ENCODE data around the gene SEPTIN6. TPM values are rescaled to one million over a fixed set of nuclear protein-coding genes. Genes with fewer than 3 reads are reported as not detected.
"Not testable (repeated sequence)": the region's sequence is repeated elsewhere in the genome, so short reads cannot be mapped to it uniquely, and the experiment has no call there.

SEPTIN6 gene
- total RNA-seq, 1 donor from 2014 or later: 1.6 TPM

DNA sequence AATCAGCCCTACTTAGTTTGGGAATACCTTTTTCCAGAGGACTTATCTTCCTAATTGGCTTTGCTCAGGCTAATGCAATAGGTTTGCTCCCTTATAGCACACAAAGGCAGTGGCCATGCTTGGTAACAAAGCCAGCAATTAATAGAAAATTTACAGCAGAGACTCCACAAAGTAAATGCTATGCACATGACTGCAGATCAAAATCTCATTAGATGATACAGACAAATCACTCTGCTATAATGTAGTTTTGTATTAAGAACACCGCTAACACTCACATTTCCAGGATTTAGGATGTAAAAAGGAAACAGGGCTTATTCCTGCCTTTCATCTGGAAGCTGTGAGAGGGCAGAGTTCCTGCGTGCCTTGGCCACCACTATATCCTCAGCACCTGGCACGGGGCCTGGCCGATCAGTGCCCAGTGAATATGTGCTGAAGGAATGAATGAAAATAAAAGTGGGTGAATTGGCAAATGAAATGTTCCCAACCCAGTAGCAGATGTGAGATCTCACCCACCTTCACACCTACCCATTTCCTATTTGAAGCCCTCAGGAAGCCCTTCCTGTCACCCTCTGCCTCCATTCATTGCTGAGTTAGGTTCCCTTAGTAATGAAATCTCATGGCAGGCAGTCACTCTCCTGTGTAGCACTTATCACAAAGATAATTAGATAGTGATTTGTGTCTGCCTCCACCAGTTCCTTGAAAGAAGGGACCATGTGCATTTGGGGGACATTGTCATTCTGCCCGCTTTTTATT is 5.1 kb downstream of the SEPTIN6 start:
- no peak for FAIRE-seq

DNA sequence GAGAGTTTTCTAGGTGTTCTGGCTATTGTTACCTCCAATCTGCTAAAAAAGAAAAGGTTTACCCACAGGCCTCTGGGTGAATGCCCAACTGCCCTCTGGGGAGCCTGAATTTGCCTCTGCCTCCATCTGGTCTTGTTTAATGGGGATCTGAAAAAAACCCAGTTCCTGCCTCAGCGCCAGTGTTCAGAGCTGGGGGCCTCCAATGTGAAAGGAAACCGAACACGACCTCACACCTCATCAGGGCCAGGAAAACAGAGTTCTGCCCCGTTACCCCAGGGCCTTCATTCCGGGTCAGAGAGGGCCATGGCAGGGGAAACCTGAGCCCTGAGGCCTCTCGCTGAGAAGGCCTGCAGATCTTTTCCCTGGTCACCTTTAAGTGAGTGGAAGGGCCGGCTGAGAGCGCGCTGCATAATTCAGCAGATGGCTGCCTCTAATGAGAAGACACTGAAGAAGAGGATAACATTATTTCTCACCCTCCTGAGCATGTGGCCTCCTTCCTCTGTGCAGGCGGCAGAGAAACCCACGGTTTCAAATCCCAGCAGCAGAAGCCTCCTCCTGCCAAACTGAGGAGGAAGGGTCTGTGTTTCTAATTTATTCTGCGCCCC is 6.8 kb downstream of the SEPTIN6 start:
- FAIRE-seq (no peak), DNase-seq (ENCODE audit: low read depth) (no peak)
- TF ChIP-seq, protein P1, sequence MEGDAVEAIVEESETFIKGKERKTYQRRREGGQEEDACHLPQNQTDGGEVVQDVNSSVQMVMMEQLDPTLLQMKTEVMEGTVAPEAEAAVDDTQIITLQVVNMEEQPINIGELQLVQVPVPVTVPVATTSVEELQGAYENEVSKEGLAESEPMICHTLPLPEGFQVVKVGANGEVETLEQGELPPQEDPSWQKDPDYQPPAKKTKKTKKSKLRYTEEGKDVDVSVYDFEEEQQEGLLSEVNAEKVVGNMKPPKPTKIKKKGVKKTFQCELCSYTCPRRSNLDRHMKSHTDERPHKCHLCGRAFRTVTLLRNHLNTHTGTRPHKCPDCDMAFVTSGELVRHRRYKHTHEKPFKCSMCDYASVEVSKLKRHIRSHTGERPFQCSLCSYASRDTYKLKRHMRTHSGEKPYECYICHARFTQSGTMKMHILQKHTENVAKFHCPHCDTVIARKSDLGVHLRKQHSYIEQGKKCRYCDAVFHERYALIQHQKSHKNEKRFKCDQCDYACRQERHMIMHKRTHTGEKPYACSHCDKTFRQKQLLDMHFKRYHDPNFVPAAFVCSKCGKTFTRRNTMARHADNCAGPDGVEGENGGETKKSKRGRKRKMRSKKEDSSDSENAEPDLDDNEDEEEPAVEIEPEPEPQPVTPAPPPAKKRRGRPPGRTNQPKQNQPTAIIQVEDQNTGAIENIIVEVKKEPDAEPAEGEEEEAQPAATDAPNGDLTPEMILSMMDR (IDR thresholded peaks at IDR 0.05; ENCODE audit: insufficient read depth, low read length, severe bottlenecking): no peak
- H3K4me3 ChIP-seq (ENCODE audit: low read depth, low read length): no peak overlapping the region
- H3K27me3 ChIP-seq (ENCODE audit: control insufficient read depth, insufficient read depth, low read length): no peaks in the 10 kb centered on the region
- no peaks in the 10 kb centered on the region for H3K36me3 ChIP-seq (ENCODE audit: control insufficient read depth, insufficient read depth, low read length)

More for the DNA sequence above, 5.1 kb downstream of the SEPTIN6 start:
- TF ChIP-seq, protein P1 (IDR thresholded peaks at IDR 0.05; ENCODE audit: insufficient read depth, low read length, severe bottlenecking): no peak
- Histone ChIP-seq H3K36me3 (ENCODE audit: control insufficient read depth, insufficient read depth, low read length) (no peaks in the 10 kb centered on the region), H3K27me3 (ENCODE audit: control insufficient read depth, insufficient read depth, low read length) (no peaks in the 10 kb centered on the region), H3K4me3 (ENCODE audit: low read depth, low read length) (no peak overlapping the region)
- DNase-seq (ENCODE audit: low read depth): no peak

DNA sequence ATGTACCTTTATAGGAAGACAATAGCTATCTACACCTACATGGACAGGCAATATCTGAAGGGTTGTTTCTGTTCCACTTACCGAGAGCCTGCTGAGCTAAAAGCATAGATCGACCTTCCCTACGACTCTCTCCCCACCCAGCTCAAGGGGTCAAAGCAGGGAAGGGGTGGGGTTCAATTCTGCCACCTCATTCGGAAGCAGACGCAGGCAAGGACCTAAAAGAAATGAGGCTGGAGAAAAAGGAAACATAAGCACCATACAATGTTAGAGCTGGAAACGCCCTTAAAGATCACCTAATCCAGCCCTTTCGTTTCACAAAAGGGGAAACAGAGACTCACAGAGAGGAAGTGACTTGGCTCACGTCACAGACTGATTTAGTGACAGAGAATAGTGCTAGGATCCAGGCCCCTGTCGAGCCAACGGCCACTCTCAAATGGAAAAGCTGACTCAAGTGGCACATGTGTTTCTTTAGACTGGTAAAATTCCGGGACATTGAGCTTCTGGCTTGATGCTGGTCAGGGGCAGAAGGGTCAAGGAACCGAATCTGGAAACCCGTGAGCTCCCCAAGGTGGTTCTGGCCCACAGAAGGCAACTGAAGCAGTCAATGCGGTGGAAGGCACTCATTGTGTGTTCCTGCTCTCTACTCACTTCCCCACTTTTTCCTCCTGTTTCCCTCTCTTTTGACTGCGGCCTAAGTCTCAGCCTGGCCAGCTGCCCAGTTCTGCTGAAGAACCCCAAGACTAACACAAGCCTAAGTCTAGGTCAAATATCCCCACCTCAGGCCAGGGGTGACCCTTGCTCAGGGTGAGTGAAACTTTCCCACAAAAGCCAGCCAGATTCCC is 7.5 kb downstream of the SEPTIN6 start:
- TF ChIP-seq, protein P1 (IDR thresholded peaks at IDR 0.05; ENCODE audit: insufficient read depth, low read length, severe bottlenecking): no peak
- Histone ChIP-seq H3K4me3 (ENCODE audit: low read depth, low read length) (no peak overlapping the region), H3K36me3 (ENCODE audit: control insufficient read depth, insufficient read depth, low read length) (no peaks in the 10 kb centered on the region), H3K27me3 (ENCODE audit: control insufficient read depth, insufficient read depth, low read length) (no peaks in the 10 kb centered on the region)
- no peak for DNase-seq (ENCODE audit: low read depth)
- FAIRE-seq: no peak

DNA sequence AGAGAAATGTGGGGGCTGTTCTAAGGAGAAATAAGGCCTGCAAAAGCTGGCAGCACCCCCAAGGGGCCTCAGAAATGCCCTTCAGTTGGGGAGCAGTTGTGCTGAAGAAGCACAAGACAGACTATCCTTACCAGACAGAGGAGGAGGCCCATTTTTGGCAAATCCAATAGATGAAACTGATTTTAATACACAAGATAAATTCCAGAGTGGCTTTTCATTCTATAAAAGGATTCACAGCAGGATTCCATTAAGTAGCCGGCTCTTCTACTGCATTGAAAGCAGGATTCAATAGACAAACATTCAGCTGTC is 8.1 kb downstream of the SEPTIN6 start:
- TF ChIP-seq, protein P1 (IDR thresholded peaks at IDR 0.05; ENCODE audit: insufficient read depth, low read length, severe bottlenecking): no peak
- FAIRE-seq (no peak), DNase-seq (ENCODE audit: low read depth) (no peak)
- no peak overlapping the region for H3K4me3 ChIP-seq (ENCODE audit: low read depth, low read length)
- no peaks in the 10 kb centered on the region for H3K27me3 ChIP-seq (ENCODE audit: control insufficient read depth, insufficient read depth, low read length)
- H3K36me3 ChIP-seq (ENCODE audit: control insufficient read depth, insufficient read depth, low read length): no peaks in the 10 kb centered on the region

DNA sequence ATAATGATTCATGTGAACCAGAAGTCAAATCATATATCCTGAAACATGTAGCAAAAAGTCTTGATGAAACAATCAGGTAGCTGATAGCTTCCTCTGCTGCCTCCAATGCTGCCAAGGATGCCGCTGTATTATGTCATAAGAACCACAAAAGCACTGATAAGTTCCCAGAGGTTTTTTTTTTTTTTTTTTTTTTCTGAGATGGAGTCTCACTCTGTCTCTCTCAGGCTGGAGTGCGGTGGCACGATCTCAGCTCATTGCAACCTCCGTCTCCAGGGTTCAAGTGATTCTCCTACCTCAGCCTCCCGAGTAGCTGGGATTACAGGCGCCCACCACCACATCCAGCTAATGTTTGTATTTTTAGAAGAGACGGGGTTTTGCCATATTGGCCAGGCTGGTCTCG is 8.7 kb downstream of the SEPTIN6 start:
- not testable (repeated sequence) for FAIRE-seq; H3K4me3 ChIP-seq (ENCODE audit: low read depth, low read length); DNase-seq (ENCODE audit: low read depth); H3K27me3 ChIP-seq (ENCODE audit: control insufficient read depth, insufficient read depth, low read length); H3K36me3 ChIP-seq (ENCODE audit: control insufficient read depth, insufficient read depth, low read length)

Data from bronchial epithelial cell (primary cell).